Mesothelial cell of epicardium (in vitro differentiated cells): ENCODE measurements around the gene KATNA1. TPM values are rescaled to one million over a fixed set of nuclear protein-coding genes. Genes with fewer than 3 reads are reported as not detected.

Experiments used
- DNase-seq, 2 experiments: peaks; one replicate each; pipeline ENCODE4 v3.0.0; 2021; ENCODE audit warnings: low spot score in 2 of 2; ENCODE audit not compliant: unreplicated experiment in 2 of 2
- H3K27ac Mint-ChIP-seq: 2 replicates; pipeline ENCODE4 v1.8.0; 2021; ENCODE audit warnings: mixed read lengths
- H3K27me3 Mint-ChIP-seq: 2 replicates; pipeline ENCODE4 v1.8.0; 2021; ENCODE audit warnings: low read depth, mixed read lengths
- H3K36me3 Mint-ChIP-seq: 2 replicates; pipeline ENCODE4 v1.8.0; 2021; ENCODE audit warnings: mixed read lengths
- H3K4me1 Mint-ChIP-seq: 2 replicates; pipeline ENCODE4 v1.8.0; 2021; ENCODE audit warnings: mixed read lengths
- H3K4me3 Mint-ChIP-seq: 2 replicates; pipeline ENCODE4 v1.8.0; 2021; ENCODE audit warnings: mild to moderate bottlenecking, moderate library complexity, mixed read lengths
- H3K9me3 Mint-ChIP-seq: 2 replicates; pipeline ENCODE4 v1.8.0; 2021; ENCODE audit warnings: mixed read lengths
- total RNA-seq: library from RNA; stranded (reverse); gene quantifications from 3 replicates; pipeline ENCODE4 v1.2.1, GENCODE V29; 2021
- TF ChIP-seq, protein P1 (sequence below): fragments of 200-600 bp; sonication (generic); IDR thresholded peaks from one replicate; pipeline ENCODE4 v1.5.0; 2021; ENCODE audit warnings: antibody characterized with exemption; ENCODE audit not compliant: unreplicated experiment

The KATNA1 gene
- total RNA-seq, 1 donor from 2014 or later: 18.8 TPM

DNA sequence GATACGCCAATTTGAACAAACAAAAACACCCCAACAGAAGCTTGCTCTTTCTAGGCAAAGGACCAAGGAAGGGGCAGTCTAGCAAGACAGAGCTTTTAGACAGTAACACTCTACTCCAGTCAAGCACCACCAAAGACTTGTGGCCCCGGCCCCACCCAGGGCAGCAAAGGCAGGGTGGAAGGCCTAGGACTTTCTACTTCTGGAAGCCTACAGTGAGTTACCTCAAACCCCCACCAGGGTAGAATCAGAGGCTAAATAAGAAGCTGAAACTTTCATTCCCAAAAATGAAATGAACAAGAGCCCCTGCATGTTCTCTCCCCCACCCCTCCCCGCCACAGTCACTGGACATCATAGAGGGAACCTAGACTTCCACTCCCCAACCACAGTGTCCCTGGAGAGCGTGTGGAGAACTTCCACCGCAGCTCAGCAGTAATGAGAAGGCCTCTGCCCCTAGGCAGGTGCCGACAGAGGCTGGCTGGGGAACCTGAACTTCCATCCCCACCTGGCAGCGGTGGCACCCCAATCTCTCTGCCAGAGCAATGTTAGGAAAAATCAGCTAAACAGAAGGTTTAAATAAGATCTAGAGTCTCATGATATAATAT, 40.0 kb downstream of the KATNA1 start:
- Mint-ChIP-seq H3K27ac (no peak overlapping the region), H3K27me3 (no peaks in the 10 kb centered on the region), H3K36me3 (peaks cover 18% of the 10 kb centered on the region), H3K4me3 (no peak overlapping the region), H3K9me3 (peaks cover 5% of the 10 kb centered on the region), H3K4me1 (no peaks in the 10 kb centered on the region)
- no peak for DNase-seq
- TF ChIP-seq, protein P1, sequence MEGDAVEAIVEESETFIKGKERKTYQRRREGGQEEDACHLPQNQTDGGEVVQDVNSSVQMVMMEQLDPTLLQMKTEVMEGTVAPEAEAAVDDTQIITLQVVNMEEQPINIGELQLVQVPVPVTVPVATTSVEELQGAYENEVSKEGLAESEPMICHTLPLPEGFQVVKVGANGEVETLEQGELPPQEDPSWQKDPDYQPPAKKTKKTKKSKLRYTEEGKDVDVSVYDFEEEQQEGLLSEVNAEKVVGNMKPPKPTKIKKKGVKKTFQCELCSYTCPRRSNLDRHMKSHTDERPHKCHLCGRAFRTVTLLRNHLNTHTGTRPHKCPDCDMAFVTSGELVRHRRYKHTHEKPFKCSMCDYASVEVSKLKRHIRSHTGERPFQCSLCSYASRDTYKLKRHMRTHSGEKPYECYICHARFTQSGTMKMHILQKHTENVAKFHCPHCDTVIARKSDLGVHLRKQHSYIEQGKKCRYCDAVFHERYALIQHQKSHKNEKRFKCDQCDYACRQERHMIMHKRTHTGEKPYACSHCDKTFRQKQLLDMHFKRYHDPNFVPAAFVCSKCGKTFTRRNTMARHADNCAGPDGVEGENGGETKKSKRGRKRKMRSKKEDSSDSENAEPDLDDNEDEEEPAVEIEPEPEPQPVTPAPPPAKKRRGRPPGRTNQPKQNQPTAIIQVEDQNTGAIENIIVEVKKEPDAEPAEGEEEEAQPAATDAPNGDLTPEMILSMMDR: no peak

- Mint-ChIP-seq H3K36me3 (peaks cover 25% of the 10 kb centered on the region), H3K9me3 (no peaks in the 10 kb centered on the region)
Measured at GRCh38 chr6:149600508-149600907, 48.0 kb downstream of the KATNA1 start.

GRCh38 chr6:149593408-149593807, 55.1 kb downstream of the KATNA1 start:
- H3K4me3 Mint-ChIP-seq: no peak overlapping the region
- TF ChIP-seq, protein P1: no peak
- no peaks in the 10 kb centered on the region for H3K4me1 Mint-ChIP-seq
- H3K27ac Mint-ChIP-seq: no peak overlapping the region
- no peaks in the 10 kb centered on the region for H3K27me3 Mint-ChIP-seq
- DNase-seq: no peak
- H3K9me3 Mint-ChIP-seq: no peaks in the 10 kb centered on the region
- H3K36me3 Mint-ChIP-seq: peaks cover 28% of the 10 kb centered on the region

More at GRCh38 chr6:149600508-149600907, 48.0 kb downstream of the KATNA1 start:
- TF ChIP-seq, protein P1: no peak
- H3K27me3 Mint-ChIP-seq: no peaks in the 10 kb centered on the region
- H3K27ac Mint-ChIP-seq: no peak overlapping the region
- no peaks in the 10 kb centered on the region for H3K4me1 Mint-ChIP-seq
- no peak overlapping the region for H3K4me3 Mint-ChIP-seq
- no peak for DNase-seq

GRCh38 chr6:149592983-149593382, 55.5 kb downstream of the KATNA1 start:
- Mint-ChIP-seq H3K27me3 (no peaks in the 10 kb centered on the region), H3K4me1 (no peaks in the 10 kb centered on the region), H3K27ac (no peak overlapping the region), H3K36me3 (peaks cover 32% of the 10 kb centered on the region), H3K9me3 (no peaks in the 10 kb centered on the region), H3K4me3 (no peak overlapping the region)
- no peak for DNase-seq
- TF ChIP-seq, protein P1: no peak

GRCh38 chr6:149586149-149586548, 62.4 kb downstream of the KATNA1 start:
- TF ChIP-seq, protein P1: no peak
- Mint-ChIP-seq H3K4me3 (no peak overlapping the region), H3K4me1 (no peaks in the 10 kb centered on the region), H3K36me3 (peaks cover 41% of the 10 kb centered on the region), H3K27me3 (no peaks in the 10 kb centered on the region), H3K9me3 (no peaks in the 10 kb centered on the region), H3K27ac (no peak overlapping the region)
- DNase-seq: no peak
